ENCODE measurements around the gene OSBPL1A.
A peak's percentile ranks its signal among the peaks of the same experiment; 100 is the strongest.
"Not testable (repeated sequence)": the region's sequence is repeated elsewhere in the genome, so short reads cannot be mapped to it uniquely, and the experiment has no call there.

Gene OSBPL1A

DNA sequence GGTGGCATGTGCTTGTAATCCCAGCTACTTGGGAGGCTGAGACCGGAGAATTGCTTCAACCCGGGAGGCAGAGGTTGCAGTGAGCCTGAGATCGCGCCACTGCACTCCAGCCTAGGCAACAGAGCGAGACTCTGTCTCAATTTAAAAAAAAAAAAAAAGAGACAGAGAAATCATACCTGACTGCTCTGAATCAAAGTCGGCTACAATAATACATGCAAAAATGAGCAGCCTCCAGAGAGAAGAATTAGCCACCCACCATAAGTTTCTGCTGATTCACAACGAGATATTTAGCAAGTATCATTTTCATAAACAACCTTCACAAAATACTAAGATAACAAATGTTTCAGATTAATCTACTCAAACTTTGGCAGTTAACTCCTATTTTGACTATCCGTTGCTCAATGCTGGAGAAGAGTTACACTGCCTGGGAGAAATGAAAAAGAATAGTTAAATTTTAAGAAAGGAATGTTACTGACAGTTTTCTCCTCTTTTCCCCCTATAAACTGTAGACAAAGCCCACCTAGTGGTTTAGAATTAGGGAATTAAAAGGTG lies 1.5 kb downstream of the OSBPL1A start:
- no peak for DNase-seq

DNA sequence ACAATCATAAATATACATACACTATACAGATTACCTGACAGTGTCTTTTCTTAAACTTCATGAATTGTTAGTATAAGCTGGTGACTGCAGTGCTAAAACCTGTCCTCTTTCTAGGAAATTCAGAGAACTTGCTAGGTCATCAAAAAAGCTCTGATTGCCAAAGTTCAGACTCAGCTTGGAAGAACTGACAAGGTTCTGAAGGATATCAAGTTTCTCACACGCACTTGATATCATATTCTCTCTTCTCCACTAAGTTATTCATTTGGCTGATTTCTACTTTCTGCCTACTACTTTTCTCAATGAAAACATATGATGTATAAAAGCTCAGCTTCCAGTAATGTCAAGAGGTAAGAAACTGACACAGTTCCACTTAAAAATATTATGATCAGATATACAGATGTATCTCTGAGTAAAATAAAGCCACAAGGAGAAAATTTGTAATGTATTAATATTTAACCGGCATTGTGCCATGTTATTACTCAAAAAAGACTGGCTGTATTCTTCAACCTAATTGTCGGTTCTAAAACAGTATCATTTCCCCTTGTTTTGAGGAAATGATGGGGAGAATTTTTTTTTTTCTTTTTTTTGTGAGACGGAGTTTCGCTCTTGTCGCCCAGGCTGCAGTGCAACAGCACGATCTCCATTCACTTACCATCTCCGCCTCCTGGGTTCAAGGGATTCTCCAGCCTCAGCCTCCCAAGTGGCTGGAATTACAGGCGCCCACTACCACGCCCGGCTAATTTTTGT lies 2.4 kb downstream of the OSBPL1A start:
- no peak for DNase-seq

DNA sequence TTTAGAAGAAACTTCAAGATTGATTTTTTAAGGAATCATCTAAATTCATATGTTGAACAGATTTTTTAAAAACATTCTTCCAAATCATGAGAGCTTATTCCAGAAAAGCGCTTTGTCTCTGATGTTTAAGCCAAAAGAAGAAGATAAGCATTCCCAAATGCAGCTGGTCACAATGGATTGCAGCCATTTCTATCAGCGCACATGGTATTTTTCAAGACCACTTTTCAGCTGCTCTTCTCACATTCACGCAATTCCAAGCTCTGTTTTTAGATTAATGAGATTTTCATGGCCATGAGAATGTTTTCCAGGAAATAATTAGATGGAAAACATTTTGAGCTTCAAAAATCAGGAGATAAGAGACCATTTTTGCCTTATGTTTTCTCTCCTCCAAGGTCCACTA lies 8.7 kb downstream of the OSBPL1A start:
- DNase-seq = no peak

DNA sequence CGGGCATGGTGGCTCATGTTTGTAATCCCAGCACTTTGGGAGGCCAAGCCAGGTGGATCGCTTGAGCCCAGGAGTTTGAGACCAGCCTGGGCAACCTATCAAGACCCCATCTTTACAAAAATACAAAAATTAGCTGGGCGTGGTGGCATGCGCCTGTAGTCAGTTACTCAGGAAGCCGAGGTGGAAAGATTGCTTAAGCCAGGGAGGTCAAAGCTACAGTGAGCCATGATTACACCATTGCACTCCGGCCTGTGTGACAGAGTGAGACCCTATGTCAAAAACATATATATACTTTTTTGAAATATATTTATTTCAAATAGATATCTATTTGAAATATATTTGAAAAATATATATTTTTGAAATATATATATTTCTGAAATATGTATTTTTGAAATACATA lies 10.9 kb downstream of the OSBPL1A start:
- DNase-seq = no peak

DNA sequence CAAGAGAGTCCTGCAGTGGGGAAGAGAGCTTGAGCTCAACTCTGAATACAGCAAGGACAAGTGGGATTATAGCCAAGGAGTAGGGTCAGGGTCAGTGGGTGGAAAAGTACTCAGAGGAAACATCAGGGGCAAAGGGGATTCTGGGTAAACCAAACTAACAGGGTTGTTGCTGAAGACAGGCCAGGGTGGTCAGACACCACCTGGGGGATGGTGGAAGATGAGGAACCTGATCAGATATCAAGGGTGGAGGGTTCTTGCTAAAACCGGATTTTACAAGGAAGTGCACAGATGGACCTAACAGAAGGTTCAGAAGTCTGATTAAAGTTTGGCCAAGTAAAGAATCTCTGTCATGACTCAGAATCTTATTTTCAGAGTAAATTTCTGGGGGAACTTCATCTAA lies 16.5 kb downstream of the OSBPL1A start:
- no peak for DNase-seq

DNA sequence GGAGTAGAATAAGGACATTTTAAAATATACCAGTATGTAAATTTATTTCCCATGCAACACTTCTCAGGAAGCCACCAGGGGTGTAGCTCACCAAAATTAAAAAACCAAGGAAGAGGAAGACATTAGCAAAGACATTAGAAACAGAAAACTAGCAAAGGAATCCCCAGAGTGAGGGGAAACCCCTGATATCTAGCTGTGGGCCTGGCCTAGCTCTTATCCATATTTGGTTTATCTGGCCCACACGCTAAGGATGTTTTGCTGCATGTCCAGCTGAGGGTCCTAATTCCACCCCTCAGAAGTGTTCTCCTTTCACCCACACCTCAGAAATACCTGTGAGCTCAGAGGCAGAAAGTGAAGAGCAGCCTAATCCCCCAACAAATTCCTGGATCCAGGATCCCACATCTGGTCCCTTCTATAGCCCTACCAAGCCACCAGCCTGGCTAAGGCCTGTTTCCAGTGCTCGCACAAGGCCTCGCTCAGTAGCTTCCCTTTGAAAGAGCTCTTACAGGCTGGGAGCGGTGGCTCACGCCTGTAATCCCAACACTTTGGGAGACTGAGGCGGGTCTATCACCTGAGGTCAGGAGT lies 17.4 kb downstream of the OSBPL1A start:
- no peak for DNase-seq

DNA sequence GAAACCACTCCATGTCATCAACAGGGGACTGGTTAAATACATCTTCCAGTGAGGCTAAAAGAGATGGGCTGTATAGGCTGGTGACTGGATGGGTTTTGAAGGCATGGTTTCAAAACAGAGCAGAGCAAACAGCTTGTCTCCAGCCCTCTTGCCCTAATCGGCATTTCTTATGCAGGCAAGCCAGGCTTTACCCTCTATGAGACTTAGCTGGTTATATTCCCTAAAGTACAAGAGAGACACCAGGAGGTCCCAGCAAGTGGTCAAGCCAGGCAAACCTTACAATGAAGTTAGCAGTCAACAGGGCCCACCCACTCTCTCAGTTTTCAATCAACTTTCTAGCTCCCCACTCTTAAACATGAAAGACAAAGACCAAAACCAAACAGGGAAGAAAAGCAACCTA lies 19.0 kb downstream of the OSBPL1A start:
- DNase-seq = no peak

DNA sequence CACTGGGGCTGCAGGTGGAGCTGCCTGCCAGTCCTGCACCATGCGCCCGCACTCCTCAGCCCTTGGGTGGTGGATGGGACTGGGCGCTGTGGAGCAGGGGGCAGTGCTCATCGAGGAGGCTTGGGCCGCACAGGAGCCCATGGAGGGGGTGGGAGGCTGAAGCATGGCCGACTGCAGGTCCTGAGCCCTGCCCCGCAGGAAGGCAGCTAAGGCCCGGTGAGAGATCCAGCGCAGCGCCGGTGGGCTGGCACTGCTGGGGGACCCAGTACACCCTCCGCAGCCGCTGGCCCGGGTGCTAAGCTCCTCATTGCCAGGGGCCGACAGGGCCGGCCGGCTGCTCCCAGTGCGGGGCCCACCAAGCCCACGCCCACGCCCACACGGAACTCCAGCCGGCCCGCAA lies 21.1 kb downstream of the OSBPL1A start:
- DNase-seq = not testable (repeated sequence)

DNA sequence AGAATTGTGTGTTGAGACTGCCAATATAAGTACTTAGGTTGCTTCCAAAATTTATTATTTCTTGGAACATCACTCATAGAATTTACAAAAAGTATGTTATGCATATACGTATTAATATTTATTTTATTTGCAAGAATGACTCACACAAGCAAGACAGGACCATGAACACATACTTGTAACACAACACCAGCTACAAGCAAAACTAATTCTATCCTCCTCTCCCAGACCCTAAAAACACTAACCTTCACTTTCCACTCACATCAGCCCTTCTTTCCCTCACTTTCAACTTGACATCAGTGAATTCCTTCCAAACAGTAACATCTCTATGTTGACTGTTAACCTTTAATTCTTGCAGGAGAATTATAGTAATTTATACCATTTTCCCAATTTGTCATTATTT lies 24.3 kb downstream of the OSBPL1A start:
- DNase-seq = no peak

DNA sequence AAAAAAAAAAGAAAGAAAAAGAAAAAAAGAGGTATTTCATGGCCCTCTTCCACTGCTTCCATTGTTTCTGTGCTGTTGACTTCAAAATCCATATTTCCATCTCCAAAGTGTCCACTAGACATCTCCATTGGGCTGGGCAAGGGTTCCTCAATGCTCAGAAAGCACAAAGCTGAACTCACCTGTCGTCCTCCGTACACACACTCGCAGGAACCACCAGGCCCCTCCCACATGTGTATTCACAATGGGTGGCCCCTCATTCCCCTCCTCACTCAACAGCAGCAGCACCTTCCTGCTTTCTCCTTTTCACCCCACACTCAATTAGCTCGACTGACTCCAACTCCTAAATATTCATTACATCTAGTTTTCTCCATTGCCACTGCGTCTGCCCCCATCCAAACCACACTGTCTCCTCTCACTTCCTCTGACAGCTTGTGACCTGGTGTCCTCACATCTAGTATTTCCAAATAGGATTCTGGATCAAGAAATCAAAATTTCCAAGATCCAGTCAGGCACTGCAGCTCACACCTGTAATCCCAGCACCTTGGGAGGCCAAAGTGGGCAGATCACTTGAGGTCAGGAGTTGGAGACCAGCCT lies 25.2 kb downstream of the OSBPL1A start:
- DNase-seq = no peak

DNA sequence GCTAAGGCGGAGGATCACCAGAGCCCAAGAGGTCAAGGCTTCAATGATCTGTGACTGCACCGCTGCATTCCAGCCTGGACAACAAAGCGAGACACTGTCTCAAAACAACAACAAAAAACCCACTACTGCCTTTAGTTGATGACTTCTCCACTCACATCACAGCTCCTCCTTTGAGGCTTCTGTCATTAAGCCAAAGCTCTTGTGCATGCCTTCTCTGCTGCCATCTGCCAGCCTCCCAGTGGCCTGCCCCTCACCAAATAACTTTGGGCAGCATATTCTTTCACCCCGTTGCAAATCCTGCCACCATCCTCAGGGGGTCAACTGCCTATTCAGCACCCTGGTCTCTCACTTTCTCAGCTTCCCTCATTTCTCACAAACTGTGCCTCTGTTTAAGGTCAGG lies 27.5 kb downstream of the OSBPL1A start:
- DNase-seq = no peak

DNA sequence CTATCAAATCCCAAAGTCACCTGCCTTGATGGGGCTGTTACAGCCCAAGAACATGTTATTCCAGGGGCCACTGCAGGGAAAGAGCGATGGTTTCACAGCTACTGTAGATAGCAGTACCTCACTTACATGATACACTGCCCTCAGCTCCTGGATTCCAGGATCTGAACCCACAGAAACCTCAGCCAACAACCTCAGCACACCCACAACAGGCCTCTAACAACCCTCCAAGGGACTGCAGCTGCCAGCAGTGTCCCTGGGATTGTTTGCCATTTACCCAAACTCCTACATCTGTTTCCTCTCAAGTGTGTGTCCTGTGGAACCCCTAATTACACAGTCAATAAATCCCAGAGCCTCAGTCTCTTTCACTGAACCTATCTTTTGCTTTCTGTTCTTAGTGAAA lies 28.2 kb downstream of the OSBPL1A start:
- DNase-seq = no peak

DNA sequence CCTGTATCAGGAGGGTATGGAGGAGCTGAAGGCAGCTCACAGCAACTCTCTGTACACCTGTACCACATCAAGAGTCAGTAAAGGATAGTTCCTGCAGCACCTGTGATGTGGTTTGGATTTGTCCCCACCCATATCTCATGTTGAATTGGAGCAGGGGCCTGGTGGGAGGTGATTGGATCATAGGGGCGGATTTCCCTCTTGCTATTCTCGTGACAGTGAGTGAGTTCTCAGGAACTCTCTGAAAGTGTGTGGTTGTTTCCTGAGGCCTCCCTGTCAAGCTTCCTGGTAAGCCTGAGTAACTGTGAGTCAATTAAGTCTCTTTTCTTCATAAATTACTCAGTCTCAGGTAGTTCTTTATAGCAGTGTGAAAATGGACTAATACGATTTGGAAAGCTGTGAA lies 28.9 kb downstream of the OSBPL1A start:
- no peak for DNase-seq

DNA sequence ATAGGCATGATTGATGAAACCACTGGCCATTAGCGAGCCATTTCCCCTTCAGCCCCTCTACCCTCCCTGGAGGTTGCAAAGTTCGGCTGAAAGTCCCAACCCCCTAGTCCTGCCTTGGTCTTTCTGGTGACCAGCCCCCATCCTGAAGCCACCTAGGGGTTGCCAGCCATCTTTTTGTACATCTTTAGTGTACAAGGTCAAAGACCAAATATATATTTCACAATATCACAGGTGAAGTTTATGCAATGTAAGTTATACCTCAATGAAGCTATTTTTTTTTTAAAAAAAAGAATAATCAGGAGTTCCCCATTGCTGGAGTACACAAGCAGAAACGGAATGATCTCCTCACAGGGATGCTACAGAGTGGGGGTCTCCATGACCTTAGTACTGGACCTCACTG lies 31.3 kb downstream of the OSBPL1A start:
- DNase-seq = no peak

DNA sequence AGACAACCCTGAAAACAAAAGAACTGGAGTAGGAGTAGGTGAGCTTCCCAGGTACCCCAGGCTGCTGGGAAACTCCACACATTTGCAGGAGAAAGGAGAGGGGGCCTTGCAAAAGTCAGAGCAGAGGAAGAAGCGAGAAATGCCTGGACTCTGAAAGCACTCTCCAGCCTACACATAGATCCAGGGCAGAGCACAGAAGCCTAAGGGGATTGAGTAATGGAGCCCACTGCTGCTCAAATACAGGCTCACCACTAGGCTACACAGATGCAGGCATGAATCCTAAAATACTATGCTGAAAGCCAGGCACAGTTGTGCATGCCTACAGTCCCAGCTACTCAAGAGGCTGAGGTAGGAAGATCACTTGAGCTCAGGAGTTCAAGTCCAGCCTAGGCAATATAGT lies 33.4 kb downstream of the OSBPL1A start:
- DNase-seq = no peak

DNA sequence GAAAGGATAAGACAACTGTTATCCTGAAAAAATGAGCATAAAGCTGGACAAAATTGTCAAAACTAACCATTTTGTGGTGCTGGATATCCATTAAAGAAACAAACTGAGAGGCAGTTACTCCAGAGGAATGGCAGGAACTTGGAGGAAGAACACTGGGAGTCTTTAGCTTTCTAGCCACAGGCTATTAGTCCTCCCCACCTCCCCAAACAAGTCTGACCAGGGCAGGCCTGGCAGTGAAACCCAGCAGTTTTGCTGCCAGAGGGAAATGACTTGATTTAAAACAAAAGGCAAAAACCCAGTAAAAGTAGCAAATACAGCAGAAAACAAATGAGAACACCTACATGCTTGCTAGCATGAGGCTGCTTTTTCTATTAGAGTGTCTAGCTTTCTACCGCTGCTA lies 34.9 kb downstream of the OSBPL1A start:
- no peak for DNase-seq

DNA sequence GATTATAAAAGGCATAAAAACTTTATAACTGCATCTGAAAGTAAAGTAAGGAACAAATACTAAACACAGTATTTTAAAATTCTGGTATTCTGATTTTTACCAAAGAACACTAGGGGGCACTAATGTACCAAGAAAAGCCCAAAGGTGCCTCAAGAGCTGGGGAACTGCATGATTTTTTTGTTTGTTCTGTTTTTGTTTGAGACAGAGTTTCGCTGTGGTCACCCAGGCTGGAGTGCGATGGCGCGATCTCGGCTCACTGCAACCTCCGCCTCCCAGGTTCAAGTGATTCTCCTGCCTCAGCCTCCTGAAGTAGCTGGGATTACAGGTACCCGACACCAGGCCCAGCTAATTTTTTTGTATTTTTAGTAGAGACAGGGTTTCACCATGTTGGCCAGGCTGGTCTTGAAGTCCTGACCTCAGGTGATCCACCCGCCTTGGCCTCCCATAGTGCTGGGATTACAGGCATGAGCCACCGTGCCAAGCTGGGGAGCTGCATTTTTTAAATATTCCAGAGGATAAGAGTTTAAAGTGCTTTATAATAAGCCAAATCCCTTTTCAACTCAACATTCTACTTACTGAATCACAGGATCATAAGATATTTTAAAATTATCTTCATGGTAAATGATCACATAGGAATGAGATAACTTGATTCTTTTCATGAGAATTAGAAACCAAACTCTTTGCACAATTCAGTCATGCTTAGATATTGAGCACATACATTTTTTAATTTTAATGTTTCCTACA lies 37.7 kb downstream of the OSBPL1A start:
- DNase-seq = peak; percentile 52

DNA sequence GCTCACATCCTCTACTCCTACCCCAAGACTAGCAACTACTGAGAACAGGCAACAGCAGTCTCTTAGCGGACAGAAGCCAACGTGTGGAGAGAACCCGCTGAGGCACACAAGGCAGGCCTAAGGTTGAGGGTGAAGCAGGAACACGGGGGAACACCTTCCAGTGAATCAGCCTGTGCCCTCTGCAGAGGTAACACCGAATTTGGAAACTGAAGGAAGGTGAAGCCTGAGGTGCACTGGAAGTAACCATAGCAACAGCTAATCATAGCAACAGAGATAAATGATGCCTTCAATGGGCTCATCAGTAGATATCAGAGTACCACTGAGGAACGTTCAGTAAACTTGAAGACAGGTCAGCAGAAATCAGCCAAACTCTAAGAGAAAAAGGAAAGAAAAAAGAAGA lies 43.3 kb downstream of the OSBPL1A start:
- no peak for DNase-seq

DNA sequence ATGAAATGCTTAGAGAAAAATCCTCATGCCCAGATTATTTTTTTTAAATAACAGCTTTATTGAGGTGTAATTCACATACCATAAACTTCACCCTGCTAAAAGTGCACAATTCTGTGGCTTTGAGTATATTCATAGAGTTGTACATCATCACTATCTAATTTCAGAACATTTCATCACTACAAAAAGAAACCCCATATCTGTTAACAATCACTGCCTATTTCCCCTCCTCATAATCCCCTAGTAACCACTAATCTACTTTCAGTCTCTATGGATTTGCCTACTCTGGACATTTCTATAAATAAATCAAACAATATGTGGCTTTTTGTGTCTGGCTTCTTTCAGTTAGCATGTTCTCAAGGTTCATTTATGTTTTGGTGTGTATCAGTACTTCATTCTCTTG lies 51.4 kb downstream of the OSBPL1A start:
- DNase-seq = no peak

DNA sequence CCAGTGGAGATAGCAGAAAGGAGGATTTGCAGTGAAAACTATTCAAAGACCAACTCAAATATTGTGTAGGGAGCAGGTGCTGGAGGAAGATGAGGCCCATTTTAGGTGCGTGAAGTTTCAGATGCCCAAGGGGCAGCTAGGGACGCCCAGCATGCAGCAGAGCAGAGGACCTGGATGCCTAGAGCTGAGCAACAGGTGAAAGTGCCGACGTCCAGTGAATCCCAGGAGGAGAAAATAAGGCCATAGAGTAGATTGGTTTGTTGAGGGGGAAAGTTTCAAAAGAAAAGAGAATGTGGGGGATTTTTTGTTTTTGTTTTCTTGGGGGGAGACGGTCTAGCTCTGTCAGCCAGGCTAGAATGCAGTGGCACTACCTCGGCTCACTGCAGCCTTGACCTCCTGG lies 53.1 kb downstream of the OSBPL1A start:
- DNase-seq = no peak

DNA sequence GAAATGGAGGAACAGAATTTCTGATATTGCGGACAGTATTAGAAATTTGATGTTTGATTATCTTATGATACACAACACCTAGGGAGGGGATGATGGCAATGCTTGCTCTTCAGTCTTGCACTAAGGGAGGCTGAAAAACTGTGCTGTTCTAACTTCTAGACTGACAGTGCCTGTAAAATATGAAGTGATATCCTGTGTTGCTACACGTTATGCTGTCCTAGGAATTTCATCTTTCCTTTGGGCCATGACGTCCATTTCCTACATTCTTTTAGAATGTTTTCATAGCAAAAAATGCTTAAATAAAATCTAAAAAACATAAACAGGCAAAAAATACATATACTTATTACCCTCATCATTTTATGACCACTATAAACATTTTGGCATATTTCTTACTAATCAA lies 55.3 kb downstream of the OSBPL1A start:
- no peak for DNase-seq

DNA sequence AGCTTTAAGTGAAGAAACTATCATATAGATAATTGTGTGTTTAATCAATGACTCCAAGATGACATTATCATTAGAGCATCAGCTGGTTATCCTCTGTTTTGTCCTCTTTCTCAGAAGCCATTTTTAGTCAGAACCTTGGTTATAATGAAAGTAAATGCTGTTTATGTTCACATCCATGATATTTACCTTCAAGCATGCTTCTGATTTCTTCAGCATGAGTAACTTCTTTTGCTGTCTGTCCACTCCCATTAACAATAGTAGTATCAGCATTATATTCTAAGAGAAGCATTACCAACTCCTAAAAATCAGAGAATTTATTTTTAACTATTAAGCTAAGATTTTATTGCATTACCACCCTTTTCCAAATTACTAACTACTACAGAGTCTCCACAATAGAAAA lies 56.3 kb downstream of the OSBPL1A start:
- no peak for DNase-seq

DNA sequence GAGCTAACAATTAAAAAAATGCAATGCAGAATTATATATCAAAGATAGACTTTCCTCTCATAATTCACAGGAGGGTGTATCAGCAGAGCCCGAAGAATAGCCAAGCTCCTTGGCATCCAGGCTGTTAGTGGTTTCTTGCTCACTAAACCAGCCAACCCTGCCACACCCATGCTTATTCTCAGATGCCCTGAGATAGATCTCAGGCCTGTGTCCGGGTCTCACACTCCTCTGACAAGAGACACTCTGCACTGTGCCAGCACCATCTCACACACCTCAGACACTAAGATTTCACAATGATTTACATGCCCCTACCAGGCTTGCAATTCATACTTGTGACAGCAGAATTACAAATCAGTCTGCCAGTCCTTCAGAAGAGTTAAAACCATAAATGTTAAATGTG lies 64.5 kb downstream of the OSBPL1A start:
- no peak for DNase-seq

DNA sequence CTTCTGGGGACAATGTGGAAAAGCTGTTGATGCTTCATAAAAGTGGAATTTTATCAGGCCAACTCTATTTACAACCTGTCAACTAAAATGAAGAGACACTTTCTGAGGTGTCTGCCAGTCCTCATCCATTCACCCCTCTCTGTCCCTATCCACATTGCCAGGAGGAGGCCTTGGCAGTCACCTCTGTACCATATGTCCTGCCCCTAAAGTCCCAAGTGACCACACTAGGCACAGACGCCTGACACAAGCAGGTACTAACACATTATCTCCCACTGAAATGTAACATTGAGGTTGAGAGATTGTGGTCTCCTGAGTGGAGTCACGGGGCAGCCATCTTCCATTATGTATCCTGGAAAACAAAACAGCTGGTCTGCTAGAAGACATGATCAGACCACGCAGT lies 71.4 kb downstream of the OSBPL1A start:
- DNase-seq = no peak

Data from CD4-positive, alpha-beta T cell treated with Interleukin-12 subunit alpha and Interleukin-12 subunit beta, for 1 hour (primary cell).